ENCODE measurements around the gene ADO.
A peak's percentile ranks its signal among the peaks of the same experiment; 100 is the strongest.

Gene ADO

DNA sequence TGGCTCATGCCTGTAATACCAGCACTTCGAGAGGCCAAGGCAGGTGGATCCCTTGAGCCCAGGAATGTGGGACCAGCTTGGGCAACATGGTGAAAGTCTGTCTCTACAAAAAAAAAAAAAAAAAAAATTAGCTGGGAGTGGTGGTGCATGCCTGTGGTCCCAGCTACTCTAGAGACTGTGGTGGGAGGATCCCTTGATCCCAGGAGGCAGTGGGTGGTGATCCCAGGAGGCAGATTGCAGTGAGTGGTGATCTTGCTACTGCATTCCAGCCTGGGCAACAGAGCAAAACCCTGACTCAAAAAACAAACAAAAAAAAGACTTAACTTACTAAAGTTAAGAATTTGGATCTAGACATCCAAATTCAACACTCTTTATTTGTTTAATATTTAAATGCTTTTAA lies 10.2 kb upstream of the ADO start:
- DNase-seq = no peak

GRCh38 chr10:62795100-62795499 lies 9.4 kb upstream of the ADO start:
- DNase-seq = no peak

DNA sequence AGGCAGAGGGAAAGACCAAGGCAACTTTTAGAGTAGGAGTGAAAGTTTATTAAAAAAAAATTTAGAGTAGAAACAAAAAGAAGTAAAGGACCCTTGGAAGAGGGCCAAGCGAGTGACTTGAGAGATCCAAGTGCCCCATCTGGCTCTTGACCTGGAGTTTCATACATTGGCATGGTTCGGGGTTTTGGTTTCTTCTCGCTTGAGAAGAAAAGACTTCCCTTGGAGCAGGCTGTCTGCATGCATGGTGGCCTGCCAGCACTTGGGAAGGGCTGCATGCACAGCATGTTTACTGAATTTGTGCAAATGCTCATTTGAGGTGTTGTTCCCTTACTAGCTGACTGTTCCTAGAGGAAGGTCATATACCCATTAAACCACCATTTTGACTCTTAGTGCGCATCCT lies 8.8 kb upstream of the ADO start:
- DNase-seq = no peak

GRCh38 chr10:62796896-62797295 lies 7.6 kb upstream of the ADO start:
- DNase-seq = no peak

- DNase-seq = no peak
These were observed 2.6 kb upstream of the ADO start for GRCh38 chr10:62801871-62802270.

GRCh38 chr10:62803724-62804355 lies 680 bp upstream of the ADO start:
- DNase-seq = peak in 1 of 2 experiments; percentile 60

GRCh38 chr10:62805231-62806099 lies 945 bp downstream of the ADO start:
- peak in 1 of 2 experiments; percentile 53 for DNase-seq

- no peak for DNase-seq
These were observed 1.7 kb downstream of the ADO start for GRCh38 chr10:62806251-62806650.

GRCh38 chr10:62810156-62810902 lies 5.8 kb downstream of the ADO start:
- no peak for DNase-seq

GRCh38 chr10:62811159-62811875 lies 6.8 kb downstream of the ADO start:
- no peak for DNase-seq

- no peak for DNase-seq
These were observed 8.3 kb downstream of the ADO start for GRCh38 chr10:62812672-62813439.

GRCh38 chr10:62813453-62813852 lies 8.9 kb downstream of the ADO start:
- no peak for DNase-seq

- DNase-seq = no peak
These were observed 9.5 kb downstream of the ADO start for GRCh38 chr10:62813981-62814380.

DNA sequence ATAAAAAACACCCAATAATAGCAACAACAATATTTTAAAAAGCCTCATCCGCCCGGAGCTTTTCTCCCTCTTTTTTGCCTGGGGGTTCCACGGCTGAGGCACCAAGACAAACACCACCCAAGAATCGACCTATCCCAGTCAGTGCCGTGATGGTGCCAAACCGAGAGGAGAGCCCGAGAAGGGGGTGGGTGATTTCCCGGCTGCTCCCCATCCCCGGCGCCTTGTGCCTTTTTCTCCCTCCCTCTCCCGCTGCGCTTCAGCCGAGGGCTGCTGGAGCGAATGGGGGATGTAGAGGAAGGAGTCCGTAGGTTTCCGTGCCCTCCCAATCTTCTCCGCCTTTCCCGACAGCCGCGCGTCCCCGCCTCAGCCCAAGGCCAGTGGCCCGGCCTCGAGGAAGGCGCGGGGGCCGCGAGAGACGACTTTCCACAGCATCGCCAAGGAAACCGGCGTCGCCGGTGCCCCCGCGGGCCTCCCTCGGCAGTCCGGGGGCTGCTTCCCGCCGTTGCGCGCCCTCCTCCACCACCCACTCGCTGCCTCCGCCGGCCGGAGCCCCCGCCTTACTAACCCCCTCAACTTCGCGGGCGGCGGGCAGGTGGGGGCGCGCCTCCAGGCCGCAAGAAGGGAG lies 10.3 kb downstream of the ADO start:
- DNase-seq = no peak

GRCh38 chr10:62815381-62816075 lies 11.0 kb downstream of the ADO start:
- DNase-seq = no peak

DNA sequence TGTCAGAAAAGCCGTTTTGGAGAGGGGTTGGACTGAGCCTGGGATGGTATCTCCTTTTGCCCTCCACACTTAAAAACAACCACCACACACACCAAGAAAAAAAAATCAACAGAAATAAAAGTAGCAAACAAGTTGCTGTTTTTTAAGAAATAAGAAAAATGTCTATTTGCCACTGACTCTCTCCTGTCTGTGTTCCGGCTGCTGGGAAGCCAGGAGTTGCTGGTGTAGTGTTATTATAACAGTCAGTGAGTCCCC lies 11.5 kb downstream of the ADO start:
- DNase-seq = no peak

DNA sequence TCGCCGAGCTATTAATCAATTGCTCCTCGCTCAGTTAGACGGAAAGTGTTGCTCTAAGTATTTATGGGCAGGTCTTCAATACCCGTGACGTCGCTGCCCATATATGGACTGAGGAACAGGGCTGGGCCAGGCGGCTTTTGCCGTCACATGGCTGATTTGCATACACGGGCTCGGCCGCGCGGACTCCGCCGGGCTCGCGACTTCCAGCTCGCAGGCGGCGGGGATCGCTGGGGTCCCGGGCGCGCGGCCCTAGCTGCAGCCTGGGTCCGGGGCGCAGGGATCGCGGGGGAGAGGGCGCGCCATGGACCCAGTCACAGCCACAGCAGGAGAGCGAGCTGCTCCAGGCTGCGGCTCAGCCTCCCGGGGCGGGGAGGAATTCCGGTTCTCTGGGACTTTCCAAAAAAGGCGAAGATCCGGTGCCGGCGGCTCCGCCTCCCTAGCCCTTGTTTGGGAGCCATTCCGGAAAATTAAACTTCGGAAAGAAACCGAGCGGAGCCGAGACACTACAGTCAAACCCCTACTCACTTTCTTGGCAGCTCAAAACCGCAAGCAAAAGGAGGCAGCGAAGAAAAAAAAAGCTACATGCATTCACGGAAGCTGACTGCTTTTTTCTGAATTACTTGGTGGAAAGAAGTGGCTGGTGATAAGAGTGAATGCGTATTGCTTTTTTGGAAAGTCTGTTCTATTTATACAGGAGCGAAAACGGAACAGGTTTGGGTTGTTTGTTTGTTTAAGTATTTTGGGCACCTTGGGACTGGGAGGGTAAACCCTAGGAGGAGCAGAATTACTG lies 12.0 kb downstream of the ADO start, which contains the start of gene EGR2:
Gene EGR2 (minus strand): TSS at position 36 of the 790 bp plus-strand sequence. CDS start 337 bp downstream, outside the sequence.
- DNase-seq = peak; percentile 99

DNA sequence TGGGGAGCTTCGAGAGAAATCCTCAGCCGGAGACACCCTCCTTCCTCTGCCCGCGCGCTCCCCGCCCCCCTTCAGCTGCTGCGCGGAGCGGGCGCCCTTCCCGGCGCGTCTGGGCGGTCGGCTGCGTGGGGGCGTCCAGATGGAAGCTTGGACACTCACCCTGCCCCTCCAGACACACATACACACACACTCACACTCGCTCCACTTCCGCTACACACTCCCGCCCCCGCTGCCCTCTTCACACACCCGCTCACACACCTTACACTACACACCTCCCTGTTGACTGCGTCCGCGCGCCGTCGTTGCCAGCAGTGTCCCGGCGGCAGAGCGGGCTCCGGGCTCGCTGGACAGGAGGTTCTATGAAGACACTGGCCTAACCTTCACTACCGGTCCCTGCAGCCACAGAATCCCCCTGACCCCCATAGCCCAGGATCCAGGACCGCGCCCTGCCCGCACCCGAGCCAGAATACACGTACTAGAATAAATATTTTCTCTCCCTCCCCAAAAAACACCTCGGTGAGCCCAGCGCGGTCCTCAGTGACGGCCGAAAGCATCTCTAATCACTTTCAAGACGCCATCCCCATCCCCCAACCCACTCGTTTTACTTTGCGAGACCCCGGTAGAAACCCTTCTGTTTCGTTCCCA lies 12.7 kb downstream of the ADO start:
- peak in 1 of 2 experiments; percentile 40 for DNase-seq

- DNase-seq = peak; percentile 48 to 56
These were observed 13.4 kb downstream of the ADO start for GRCh38 chr10:62817766-62818425.
